CD4-positive, alpha-beta T cell treated with Interleukin-12 subunit alpha and Interleukin-12 subunit beta, for 1 hour (primary cell): Measurements from ENCODE around the gene ZSCAN29.
A peak's percentile ranks its signal among the peaks of the same experiment; 100 is the strongest.

Experiments
- DNase-seq: peaks from one replicate; pipeline ENCODE4 v3.0.0-alpha.2; 2020

The ZSCAN29 gene

GRCh38 chr15:43346305-43346704, 24.5 kb downstream of the ZSCAN29 start:
- DNase-seq, result no peak

- no peak for DNase-seq
Observed at GRCh38 chr15:43330780-43331087, 40.1 kb downstream of the ZSCAN29 start.

GRCh38 chr15:43329960-43330779, 40.7 kb downstream of the ZSCAN29 start, which contains the start of gene LCMT2:
LCMT2 (minus strand) TSS chr15:43330573; CDS start chr15:43330489, 84 bp downstream.
- DNase-seq, result peak; percentile 94

GRCh38 chr15:43329217-43329959, 41.5 kb downstream of the ZSCAN29 start:
- DNase-seq, result peak; percentile 5

- DNase-seq, result no peak
Observed at GRCh38 chr15:43325039-43325684, 45.7 kb downstream of the ZSCAN29 start.

GRCh38 chr15:43318990-43319771, 51.7 kb downstream of the ZSCAN29 start:
- no peak for DNase-seq

GRCh38 chr15:43317566-43318184, 53.2 kb downstream of the ZSCAN29 start:
- DNase-seq, result no peak

GRCh38 chr15:43316971-43317346, 53.9 kb downstream of the ZSCAN29 start:
- no peak for DNase-seq

- DNase-seq, result no peak
Observed at GRCh38 chr15:43316016-43316970, 54.5 kb downstream of the ZSCAN29 start.

- no peak for DNase-seq
Observed at GRCh38 chr15:43314171-43314570, 56.7 kb downstream of the ZSCAN29 start.

GRCh38 chr15:43312378-43312777, 58.5 kb downstream of the ZSCAN29 start:
- no peak for DNase-seq
